Omental fat pad (tissue), 4 donors: ENCODE results near the gene BMPER. TPM values are rescaled to one million over a fixed set of nuclear protein-coding genes. Genes with fewer than 3 reads are reported as not detected.

Source experiments
- ATAC-seq: fragments of 150-250 bp; one replicate; pipeline ENCODE4 v1.9.1; 2016; ENCODE audit warnings: mild to moderate bottlenecking, moderate library complexity; ENCODE audit not compliant: low FRiP score
- DNase-seq: peaks from one replicate; pipeline ENCODE4 v3.0.0-alpha.2; 2019; ENCODE audit warnings: low spot score
- CTCF ChIP-seq, 3 donors: fragments of 450-650 bp; IDR thresholded peaks; one replicate each; pipeline ENCODE4 v1.5.1; 2016 to 2017; ENCODE audit warnings: antibody characterized with exemption in 3 of 3, mild to moderate bottlenecking in 3 of 3, moderate library complexity in 2 of 3
- total RNA-seq, 4 donors: library from RNA; depleted of rRNA; stranded (reverse); fragments of >200 nt; gene quantifications; one replicate each; pipeline ENCODE4 v1.1.0, GENCODE V29; 2016

Gene BMPER
- total RNA-seq, 4 donors from 2014 or later, result 5.4 to 32.5 (median 16.6) TPM

- no peak for ATAC-seq
- DNase-seq, result no peak
- TF ChIP-seq CTCF (IDR thresholded peaks at IDR 0.05), result no peak
Observed at GRCh38 chr7:33921216-33921938, 16.0 kb downstream of the BMPER start.

- no peak for TF ChIP-seq CTCF (IDR thresholded peaks at IDR 0.05)
- ATAC-seq (peak; percentile 57), DNase-seq (no peak)
Observed at GRCh38 chr7:33922820-33923219, 17.5 kb downstream of the BMPER start.

- no peak for TF ChIP-seq CTCF (IDR thresholded peaks at IDR 0.05)
- ATAC-seq (no peak), DNase-seq (no peak)
Observed at GRCh38 chr7:33923440-33924229, 18.3 kb downstream of the BMPER start.

- no peak for ATAC-seq
Observed at GRCh38 chr7:33926535-33926934, 21.2 kb downstream of the BMPER start.

GRCh38 chr7:33928986-33929385 is 23.6 kb downstream of the BMPER start:
- DNase-seq (no peak), ATAC-seq (no peak)
- no peak for TF ChIP-seq CTCF (IDR thresholded peaks at IDR 0.05)

More at GRCh38 chr7:33926535-33926934, 21.2 kb downstream of the BMPER start:
- DNase-seq, result no peak
- no peak for TF ChIP-seq CTCF (IDR thresholded peaks at IDR 0.05)

- no peak for TF ChIP-seq CTCF (IDR thresholded peaks at IDR 0.05)
- ATAC-seq (no peak), DNase-seq (no peak)
Observed at GRCh38 chr7:33932221-33932620, 26.9 kb downstream of the BMPER start.
